ENCODE measurements around the gene DGCR8.
A peak's percentile ranks its signal among the peaks of the same experiment; 100 is the strongest.

DGCR8 gene

GRCh38 chr22:20057596-20058268 lies 22.3 kb upstream of the DGCR8 start:
- no peak overlapping the region for H3K4me3 ChIP-seq (replicated peaks; ENCODE audit: low read depth, low read length)
- TF ChIP-seq CTCF (IDR thresholded peaks at IDR 0.05; ENCODE audit: low read length, missing control alignments): no peak
- no peak for DNase-seq (ENCODE audit: low read depth)

- no peak overlapping the region for H3K4me3 ChIP-seq (replicated peaks; ENCODE audit: low read depth, low read length)
- no peak for TF ChIP-seq CTCF (IDR thresholded peaks at IDR 0.05; ENCODE audit: low read length, missing control alignments)
- peak; percentile 14 for DNase-seq (ENCODE audit: low read depth)
Observed at GRCh38 chr22:20058989-20059770, 20.9 kb upstream of the DGCR8 start.

GRCh38 chr22:20060700-20061480 lies 19.2 kb upstream of the DGCR8 start:
- no peak overlapping the region for H3K4me3 ChIP-seq (replicated peaks; ENCODE audit: low read depth, low read length)
- DNase-seq (ENCODE audit: low read depth): no peak
- TF ChIP-seq CTCF (IDR thresholded peaks at IDR 0.05; ENCODE audit: low read length, missing control alignments): no peak

GRCh38 chr22:20061481-20061861 lies 18.6 kb upstream of the DGCR8 start:
- H3K4me3 ChIP-seq (replicated peaks; ENCODE audit: low read depth, low read length): no peak overlapping the region
- no peak for TF ChIP-seq CTCF (IDR thresholded peaks at IDR 0.05; ENCODE audit: low read length, missing control alignments)
- DNase-seq (ENCODE audit: low read depth): peak; percentile 56

- no peak for TF ChIP-seq CTCF (IDR thresholded peaks at IDR 0.05; ENCODE audit: low read length, missing control alignments)
- H3K4me3 ChIP-seq (replicated peaks; ENCODE audit: low read depth, low read length): no peak overlapping the region
- DNase-seq (ENCODE audit: low read depth): no peak
Observed at GRCh38 chr22:20062043-20062765, 17.8 kb upstream of the DGCR8 start.

GRCh38 chr22:20062766-20063083 lies 17.3 kb upstream of the DGCR8 start:
- H3K4me3 ChIP-seq (replicated peaks; ENCODE audit: low read depth, low read length): no peak overlapping the region
- peak; percentile 55 for DNase-seq (ENCODE audit: low read depth)
- TF ChIP-seq CTCF (IDR thresholded peaks at IDR 0.05; ENCODE audit: low read length, missing control alignments): no peak
